Subcutaneous adipose tissue (tissue), 4 donors: ENCODE results near the gene FAM53B. TPM values are rescaled to one million over a fixed set of nuclear protein-coding genes. Genes with fewer than 3 reads are reported as not detected.

Experiments used
- CTCF ChIP-seq: fragments of 450-650 bp; IDR thresholded peaks from one replicate; pipeline ENCODE4 v1.5.1; 2016; ENCODE audit warnings: low read depth, mild to moderate bottlenecking, control low read depth, antibody characterized with exemption, moderate library complexity
- total RNA-seq, 4 donors: library from RNA; depleted of rRNA; stranded (reverse); fragments of >200 nt; gene quantifications; one replicate each; pipeline ENCODE4 v1.1.0, GENCODE V29; 2016

FAM53B gene
- total RNA-seq, 4 donors from 2014 or later: 13.5 to 39.2 (median 29.5) TPM

- no peak for TF ChIP-seq CTCF
Observed at GRCh38 chr10:124665980-124666379, 78.2 kb downstream of the FAM53B start.

GRCh38 chr10:124665558-124665957, 78.6 kb downstream of the FAM53B start:
- no peak for TF ChIP-seq CTCF

GRCh38 chr10:124665091-124665490, 79.1 kb downstream of the FAM53B start:
- TF ChIP-seq CTCF: no peak

GRCh38 chr10:124663766-124664360, 80.3 kb downstream of the FAM53B start:
- no peak for TF ChIP-seq CTCF

GRCh38 chr10:124663228-124663627, 81.0 kb downstream of the FAM53B start:
- no peak for TF ChIP-seq CTCF

- no peak for TF ChIP-seq CTCF
Observed at GRCh38 chr10:124661660-124662180, 82.5 kb downstream of the FAM53B start.

- TF ChIP-seq CTCF: no peak
Observed at GRCh38 chr10:124660404-124661125, 83.6 kb downstream of the FAM53B start.
